Erythroblast (primary cell): Measurements from ENCODE around the gene C4orf17.

ENCODE experiments used
- GATA1 ChIP-seq: IDR thresholded peaks from 2 replicates; pipeline ENCODE4 v1.6.1; 2011; ENCODE audit warnings: low read depth, mild to moderate bottlenecking, control low read depth, low read length, moderate library complexity
- POLR2A ChIP-seq: IDR thresholded peaks from 2 replicates; pipeline ENCODE4 v1.6.1; 2011; ENCODE audit warnings: mild to moderate bottlenecking, low read length

DNA sequence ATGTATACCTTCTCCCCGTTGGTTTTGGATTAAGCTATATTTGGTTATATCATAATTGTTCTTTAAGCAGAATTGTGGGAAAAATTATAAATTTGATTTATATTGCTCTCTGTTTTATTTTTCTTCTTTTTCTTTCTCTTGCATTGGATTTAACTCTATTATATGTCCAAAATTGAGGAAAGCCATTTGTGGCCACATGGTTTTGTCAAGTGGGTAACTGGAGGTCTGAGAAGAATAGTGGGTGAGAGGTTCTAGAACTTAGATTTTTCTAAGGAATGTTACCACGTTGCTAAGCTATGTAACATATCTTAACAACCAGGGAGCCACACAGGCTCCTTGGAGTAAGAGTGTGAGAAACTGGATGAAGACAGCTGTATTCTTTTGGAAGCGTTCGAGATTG, at the start of gene C4orf17:
- TF ChIP-seq POLR2A (no peak), GATA1 (no peak)
